Measurements from ENCODE around the gene LRMDA. TPM values are rescaled to one million over a fixed set of nuclear protein-coding genes. Genes with fewer than 3 reads are reported as not detected.

Gene LRMDA
- total RNA-seq, 2 experiments from 2014 or later: not detected

GRCh38 chr10:75773231-75773780, 341.9 kb downstream of the LRMDA start:
- DNase-seq: no peak

GRCh38 chr10:75773813-75774782, 342.7 kb downstream of the LRMDA start:
- H3K4me3 Mint-ChIP-seq: no peak overlapping the region
- DNase-seq (no peak), ATAC-seq (ENCODE audit: low read depth) (no peak)
- POLR2A ChIA-PET: no interaction called here
- H3K9me3 Mint-ChIP-seq: no peaks in the 10 kb centered on the region
- H3K36me3 Mint-ChIP-seq: peaks cover 2% of the 10 kb centered on the region
- H3K27ac Mint-ChIP-seq: no peak overlapping the region
- peaks cover 12% of the 10 kb centered on the region for H3K4me1 Mint-ChIP-seq
- peaks cover 2% of the 10 kb centered on the region for H3K27me3 Mint-ChIP-seq

More at GRCh38 chr10:75773231-75773780, 341.9 kb downstream of the LRMDA start:
- POLR2A ChIA-PET: no interaction called here
- no peaks in the 10 kb centered on the region for H3K9me3 Mint-ChIP-seq
- no peak overlapping the region for H3K27ac Mint-ChIP-seq
- H3K4me1 Mint-ChIP-seq: peaks cover 12% of the 10 kb centered on the region
- peaks cover 2% of the 10 kb centered on the region for H3K36me3 Mint-ChIP-seq
- no peak for ATAC-seq (ENCODE audit: low read depth)
- H3K27me3 Mint-ChIP-seq: peaks cover 4% of the 10 kb centered on the region
- H3K4me3 Mint-ChIP-seq: no peak overlapping the region

DNA sequence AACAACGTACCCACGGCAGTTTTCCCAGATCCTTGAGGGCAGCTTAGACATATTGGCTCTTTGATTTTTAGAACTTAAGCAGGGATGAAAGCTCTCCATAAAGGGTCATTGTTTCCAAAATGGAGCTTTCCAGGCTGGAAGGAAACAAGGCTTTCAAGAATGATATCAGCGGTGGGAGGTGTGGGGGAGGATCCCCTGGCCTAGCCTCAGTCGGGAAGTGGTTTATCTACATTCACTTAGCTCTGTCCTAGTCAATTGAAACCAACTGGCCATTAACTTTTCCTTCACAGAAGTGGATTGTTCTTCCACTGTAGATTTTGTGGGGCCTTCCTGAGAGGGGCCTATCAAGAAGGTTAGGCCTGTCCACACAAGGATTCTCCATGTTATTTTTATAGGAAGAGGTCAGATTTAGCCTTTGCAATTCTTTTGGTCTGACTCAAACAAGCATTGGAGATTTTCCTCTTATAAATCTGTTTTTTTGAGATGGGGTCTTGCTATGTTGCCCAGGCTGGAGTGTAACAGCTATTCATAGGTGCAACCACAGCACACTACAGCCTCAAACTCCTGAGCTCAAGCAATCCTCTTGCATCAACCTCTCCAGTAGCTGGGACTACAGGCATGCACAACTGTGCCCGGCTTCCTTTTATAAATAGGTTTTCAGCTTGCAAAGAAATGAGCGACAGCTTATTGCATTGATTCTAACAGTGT, 343.5 kb downstream of the LRMDA start:
- H3K36me3 Mint-ChIP-seq: peaks cover 2% of the 10 kb centered on the region
- H3K27me3 Mint-ChIP-seq: peaks cover 2% of the 10 kb centered on the region
- peaks cover 12% of the 10 kb centered on the region for H3K4me1 Mint-ChIP-seq
- ATAC-seq (ENCODE audit: low read depth) (no peak), DNase-seq (no peak)
- H3K4me3 Mint-ChIP-seq: no peak overlapping the region
- H3K9me3 Mint-ChIP-seq: no peaks in the 10 kb centered on the region
- H3K27ac Mint-ChIP-seq: no peak overlapping the region
- POLR2A ChIA-PET: no interaction called here

- DNase-seq: no peak
- POLR2A ChIA-PET: no interaction called here
- H3K36me3 Mint-ChIP-seq: no peaks in the 10 kb centered on the region
- no peaks in the 10 kb centered on the region for H3K9me3 Mint-ChIP-seq
- H3K4me3 Mint-ChIP-seq: no peak overlapping the region
- no peak overlapping the region for H3K27ac Mint-ChIP-seq
- H3K27me3 Mint-ChIP-seq: peaks cover 2% of the 10 kb centered on the region
- H3K4me1 Mint-ChIP-seq: peaks cover 8% of the 10 kb centered on the region
- no peak for ATAC-seq (ENCODE audit: low read depth)
These were observed 345.5 kb downstream of the LRMDA start for GRCh38 chr10:75776738-75777504.

DNA sequence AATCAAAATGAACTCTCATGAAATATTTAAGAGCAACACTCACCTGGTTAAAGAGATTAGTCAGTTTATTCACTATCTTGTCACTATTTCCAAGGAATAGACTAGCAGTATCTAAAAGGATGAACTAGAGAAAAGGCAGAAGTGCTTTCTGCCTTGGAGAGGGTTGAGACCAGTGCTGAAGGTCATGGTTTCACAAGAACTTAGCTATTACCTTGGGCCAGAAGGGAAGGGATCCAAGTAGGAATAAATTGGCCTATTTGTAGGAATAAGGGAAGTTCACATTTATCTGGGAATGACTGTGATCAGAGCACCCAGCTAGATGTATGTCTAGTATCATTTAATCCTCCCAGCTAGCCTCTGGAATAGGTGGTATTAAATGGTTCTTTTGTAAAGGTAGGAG, 347.2 kb downstream of the LRMDA start:
- Mint-ChIP-seq H3K4me1 (no peaks in the 10 kb centered on the region), H3K36me3 (no peaks in the 10 kb centered on the region), H3K27ac (no peak overlapping the region), H3K9me3 (no peaks in the 10 kb centered on the region), H3K4me3 (no peak overlapping the region), H3K27me3 (peaks cover 12% of the 10 kb centered on the region)
- POLR2A ChIA-PET: no interaction called here
- DNase-seq (no peak), ATAC-seq (ENCODE audit: low read depth) (no peak)

DNA sequence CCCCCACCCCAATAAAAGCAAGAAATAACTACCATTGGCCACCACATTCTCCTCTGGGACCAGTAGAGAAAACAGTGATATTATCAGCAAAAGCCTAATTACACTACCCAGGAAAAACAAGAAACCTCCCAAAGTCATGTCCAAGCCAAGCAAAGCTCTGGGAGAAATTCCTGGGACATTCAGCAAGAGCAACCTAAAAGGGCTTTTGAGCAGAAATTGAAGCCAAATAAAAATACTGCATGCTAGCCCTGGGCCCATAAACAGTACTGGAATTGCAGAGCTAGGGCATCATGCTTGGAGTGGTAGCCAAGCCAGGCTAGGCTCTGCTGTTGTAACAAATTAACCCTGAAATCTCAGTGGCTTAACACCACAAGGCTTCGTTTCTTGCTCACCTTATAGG, 347.9 kb downstream of the LRMDA start:
- H3K27ac Mint-ChIP-seq: no peak overlapping the region
- H3K27me3 Mint-ChIP-seq: peaks cover 12% of the 10 kb centered on the region
- H3K4me3 Mint-ChIP-seq: no peak overlapping the region

GRCh38 chr10:75782463-75783248, 351.2 kb downstream of the LRMDA start:
- Mint-ChIP-seq H3K36me3 (no peaks in the 10 kb centered on the region), H3K4me3 (no peak overlapping the region), H3K4me1 (no peaks in the 10 kb centered on the region), H3K9me3 (no peaks in the 10 kb centered on the region), H3K27me3 (peaks cover 13% of the 10 kb centered on the region), H3K27ac (no peak overlapping the region)
- no peak for DNase-seq
- ATAC-seq (ENCODE audit: low read depth): no peak
- POLR2A ChIA-PET: no interaction called here

More for the DNA sequence above, 347.9 kb downstream of the LRMDA start:
- DNase-seq: no peak
- Mint-ChIP-seq H3K9me3 (no peaks in the 10 kb centered on the region), H3K4me1 (no peaks in the 10 kb centered on the region), H3K36me3 (no peaks in the 10 kb centered on the region)
- POLR2A ChIA-PET: no interaction called here
- no peak for ATAC-seq (ENCODE audit: low read depth)

DNA sequence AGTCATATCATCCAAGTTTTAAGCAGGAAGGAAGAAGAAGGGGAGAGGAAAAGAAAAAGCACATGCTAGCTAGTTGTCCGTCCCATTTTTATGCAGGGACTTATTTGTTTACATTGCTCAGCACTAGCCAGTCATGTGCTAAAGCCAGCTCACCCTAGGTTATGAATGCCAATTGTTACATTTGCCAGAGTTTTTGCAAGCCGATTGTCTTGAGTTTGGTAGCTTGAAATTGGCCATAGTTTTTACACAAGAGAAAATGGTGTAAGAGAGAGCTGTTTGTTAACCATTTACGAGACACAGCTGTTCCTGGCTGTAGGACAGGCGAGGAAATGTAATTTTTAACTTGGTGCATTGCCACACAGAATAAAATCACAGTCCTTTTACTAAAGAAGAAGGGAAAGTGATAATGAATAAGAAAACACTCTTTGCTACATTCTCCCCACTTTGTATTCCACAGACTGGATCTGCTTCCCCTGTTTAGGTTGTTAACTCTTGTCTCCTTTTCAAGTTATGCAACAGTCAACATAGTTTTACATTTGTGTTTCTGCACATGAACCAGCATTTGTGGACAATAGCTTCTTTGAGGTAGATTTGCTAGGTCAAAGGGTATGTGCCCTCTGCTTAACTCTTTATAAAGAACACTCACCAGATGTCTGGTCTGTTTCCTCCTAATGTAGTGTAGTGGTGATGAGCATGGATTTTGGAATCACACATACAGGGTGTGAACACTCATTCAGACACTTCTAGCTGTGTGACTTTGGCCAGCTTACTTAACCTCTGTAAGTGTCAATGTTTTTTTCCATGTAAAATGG, 357.2 kb downstream of the LRMDA start:
- DNase-seq (no peak), ATAC-seq (ENCODE audit: low read depth) (no peak)
- Mint-ChIP-seq H3K36me3 (no peaks in the 10 kb centered on the region), H3K4me1 (no peaks in the 10 kb centered on the region), H3K4me3 (no peak overlapping the region), H3K9me3 (no peaks in the 10 kb centered on the region), H3K27me3 (peaks cover 2% of the 10 kb centered on the region), H3K27ac (no peak overlapping the region)
- POLR2A ChIA-PET: no interaction called here

- H3K4me1 Mint-ChIP-seq: no peaks in the 10 kb centered on the region
- no peak overlapping the region for H3K4me3 Mint-ChIP-seq
- no peak for DNase-seq
- peaks cover 8% of the 10 kb centered on the region for H3K27me3 Mint-ChIP-seq
- POLR2A ChIA-PET: no interaction called here
- no peak overlapping the region for H3K27ac Mint-ChIP-seq
- H3K9me3 Mint-ChIP-seq: no peaks in the 10 kb centered on the region
- H3K36me3 Mint-ChIP-seq: no peaks in the 10 kb centered on the region
- no peak for ATAC-seq (ENCODE audit: low read depth)
These were observed 362.4 kb downstream of the LRMDA start for GRCh38 chr10:75793848-75794247.

- Mint-ChIP-seq H3K36me3 (no peaks in the 10 kb centered on the region), H3K27ac (no peak overlapping the region), H3K4me3 (no peak overlapping the region), H3K9me3 (no peaks in the 10 kb centered on the region), H3K27me3 (peaks cover 8% of the 10 kb centered on the region), H3K4me1 (no peaks in the 10 kb centered on the region)
- no peak for ATAC-seq (ENCODE audit: low read depth)
- POLR2A ChIA-PET: no interaction called here
- DNase-seq: no peak
These were observed 369.7 kb downstream of the LRMDA start for GRCh38 chr10:75801121-75801520.

GRCh38 chr10:75801661-75802060, 370.2 kb downstream of the LRMDA start:
- ATAC-seq (ENCODE audit: low read depth) (no peak), DNase-seq (no peak)
- Mint-ChIP-seq H3K27ac (no peak overlapping the region), H3K27me3 (peaks cover 8% of the 10 kb centered on the region), H3K9me3 (no peaks in the 10 kb centered on the region), H3K4me3 (no peak overlapping the region), H3K36me3 (no peaks in the 10 kb centered on the region), H3K4me1 (no peaks in the 10 kb centered on the region)
- POLR2A ChIA-PET: no interaction called here

DNA sequence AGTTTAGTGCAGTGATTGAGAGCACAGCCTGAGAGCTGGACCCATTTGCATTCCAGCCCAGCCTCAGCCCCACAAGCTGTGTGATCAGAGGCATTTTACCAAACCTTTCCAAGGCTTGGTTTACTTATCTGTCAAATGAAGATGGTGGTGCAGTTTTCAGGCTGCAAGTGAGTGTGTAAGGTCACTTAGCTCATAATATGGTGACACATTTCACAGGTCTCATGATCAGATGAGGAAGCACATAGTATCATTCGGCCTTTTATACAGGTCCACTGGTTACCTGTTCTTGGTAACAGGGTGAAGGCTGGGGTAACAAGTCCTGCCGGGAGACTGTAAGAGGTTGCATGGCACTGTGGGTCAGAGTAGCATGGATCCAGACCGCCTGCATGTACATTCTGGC, 371.7 kb downstream of the LRMDA start:
- H3K27ac Mint-ChIP-seq: no peak overlapping the region
- H3K9me3 Mint-ChIP-seq: no peaks in the 10 kb centered on the region
- DNase-seq (no peak), ATAC-seq (ENCODE audit: low read depth) (no peak)
- H3K4me3 Mint-ChIP-seq: no peak overlapping the region
- no peaks in the 10 kb centered on the region for H3K36me3 Mint-ChIP-seq
- POLR2A ChIA-PET: no interaction called here
- H3K4me1 Mint-ChIP-seq: no peaks in the 10 kb centered on the region
- peaks cover 9% of the 10 kb centered on the region for H3K27me3 Mint-ChIP-seq
